Measurements from ENCODE around the gene PPP3CA.
"Not testable (repeated sequence)": the region's sequence is repeated elsewhere in the genome, so short reads cannot be mapped to it uniquely, and the experiment has no call there.

Gene PPP3CA

GRCh38 chr4:101244349-101244748, 103.0 kb downstream of the PPP3CA start:
- no peak for DNase-seq

- DNase-seq = no peak
Measured at GRCh38 chr4:101242441-101242840, 104.9 kb downstream of the PPP3CA start.

GRCh38 chr4:101240099-101240498, 107.2 kb downstream of the PPP3CA start:
- DNase-seq = no peak

GRCh38 chr4:101239665-101240064, 107.7 kb downstream of the PPP3CA start:
- no peak for DNase-seq

GRCh38 chr4:101238706-101239105, 108.6 kb downstream of the PPP3CA start:
- DNase-seq = no peak

- no peak for DNase-seq
Measured at GRCh38 chr4:101237773-101238172, 109.6 kb downstream of the PPP3CA start.

- DNase-seq = no peak
Measured at GRCh38 chr4:101236097-101236496, 111.2 kb downstream of the PPP3CA start.

- not testable (repeated sequence) for DNase-seq
Measured at GRCh38 chr4:101234141-101234540, 113.2 kb downstream of the PPP3CA start.

- no peak for DNase-seq
Measured at GRCh38 chr4:101232074-101232776, 115.1 kb downstream of the PPP3CA start.

GRCh38 chr4:101230801-101231426, 116.4 kb downstream of the PPP3CA start:
- DNase-seq = no peak

GRCh38 chr4:101229116-101229515, 118.2 kb downstream of the PPP3CA start:
- no peak for DNase-seq

GRCh38 chr4:101227715-101228114, 119.6 kb downstream of the PPP3CA start:
- DNase-seq = no peak

- no peak for DNase-seq
Measured at GRCh38 chr4:101224358-101225218, 122.7 kb downstream of the PPP3CA start.

- DNase-seq = no peak
Measured at GRCh38 chr4:101222156-101222845, 125.0 kb downstream of the PPP3CA start.

- DNase-seq = no peak
Measured at GRCh38 chr4:101221294-101221693, 126.0 kb downstream of the PPP3CA start.

- no peak for DNase-seq
Measured at GRCh38 chr4:101218894-101219293, 128.4 kb downstream of the PPP3CA start.

GRCh38 chr4:101218346-101218745, 129.0 kb downstream of the PPP3CA start:
- no peak for DNase-seq

- no peak for DNase-seq
Measured at GRCh38 chr4:101217353-101218031, 129.8 kb downstream of the PPP3CA start.

GRCh38 chr4:101211146-101211553, 136.2 kb downstream of the PPP3CA start:
- no peak for DNase-seq

- no peak for DNase-seq
Measured at GRCh38 chr4:101210331-101210730, 137.0 kb downstream of the PPP3CA start.

GRCh38 chr4:101208171-101208570, 139.2 kb downstream of the PPP3CA start:
- no peak for DNase-seq

GRCh38 chr4:101205916-101206315, 141.4 kb downstream of the PPP3CA start:
- peak in 1 of 6 experiments; percentile 19 for DNase-seq

Data from stimulated activated naive CD4-positive, alpha-beta T cell (primary cell).